Ovary (tissue), 3 donors: Measurements from ENCODE around the gene BORCS5.

Source experiments
- CTCF ChIP-seq, 3 donors: fragments of 450-650 bp in 2 of 3; fragments of 200-600 bp in 1 of 3; IDR thresholded peaks; one replicate each; pipeline versions ENCODE4 v1.5.1 to v1.8.0; 2016 to 2022; ENCODE audit warnings: antibody characterized with exemption in 3 of 3, mild to moderate bottlenecking in 1 of 3
- EP300 ChIP-seq: sonication (generic); formaldehyde crosslinking; IDR thresholded peaks from one replicate; pipeline ENCODE4 v1.6.1; 2017; ENCODE audit warnings: antibody characterized with exemption
- POLR2A ChIP-seq: fragments of 450-650 bp; IDR thresholded peaks from one replicate; pipeline ENCODE4 v1.6.1; 2017; ENCODE audit warnings: antibody characterized with exemption, mild to moderate bottlenecking, moderate library complexity
- donor health status: DM: no; HTN: no; CAD: no.

DNA sequence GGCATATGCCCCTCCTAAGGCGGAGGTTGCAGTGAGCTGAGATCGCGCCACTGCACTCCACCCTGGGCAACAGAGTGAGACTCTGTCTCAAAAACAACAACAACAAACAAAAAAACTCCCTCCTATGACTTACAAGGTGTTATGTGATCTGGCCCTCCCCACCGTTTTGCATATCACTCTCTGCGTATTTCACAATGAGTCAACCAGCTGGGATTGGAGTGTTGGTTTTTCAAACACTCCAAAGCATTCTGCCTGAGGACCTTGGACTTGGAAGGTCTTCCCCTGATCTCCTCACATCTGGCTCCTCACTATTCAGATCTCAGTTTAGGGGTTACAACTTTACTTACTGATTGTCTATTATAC, 20.8 kb upstream of the BORCS5 start:
- no peak for TF ChIP-seq CTCF (IDR thresholded peaks at IDR 0.05)
- no peak for TF ChIP-seq POLR2A
- TF ChIP-seq EP300, result no peak
